GM12873 (cell line): ENCODE measurements around the gene PLTP.

Experiments
- CTCF ChIP-seq: IDR thresholded peaks from 2 replicates; pipeline ENCODE4 v1.5.1; 2012; ENCODE audit warnings: low read depth, mild to moderate bottlenecking, moderate library complexity, low read length, control low read depth; ENCODE audit not compliant: insufficient read depth; ENCODE audit errors: missing control alignments

PLTP gene

DNA sequence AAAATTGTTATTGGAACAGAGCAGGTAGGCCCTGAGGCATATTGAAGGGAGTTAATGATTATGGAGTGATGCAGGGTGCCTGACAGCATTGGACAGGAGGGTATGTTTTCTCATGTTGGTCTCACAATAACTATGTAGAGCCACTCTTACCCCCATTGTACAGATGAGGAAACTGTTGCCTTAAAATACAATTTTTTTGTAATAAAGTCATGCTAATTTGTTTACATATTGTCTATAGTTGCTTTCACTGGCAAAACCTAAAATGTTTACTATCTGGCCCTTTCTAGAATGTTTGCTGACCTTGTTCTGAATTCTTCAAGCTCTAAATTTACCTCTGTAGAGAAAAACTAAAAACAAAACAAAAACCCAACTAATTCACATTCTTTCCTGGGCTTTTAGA lies 60.5 kb downstream of the PLTP start:
- TF ChIP-seq CTCF, result no peak

DNA sequence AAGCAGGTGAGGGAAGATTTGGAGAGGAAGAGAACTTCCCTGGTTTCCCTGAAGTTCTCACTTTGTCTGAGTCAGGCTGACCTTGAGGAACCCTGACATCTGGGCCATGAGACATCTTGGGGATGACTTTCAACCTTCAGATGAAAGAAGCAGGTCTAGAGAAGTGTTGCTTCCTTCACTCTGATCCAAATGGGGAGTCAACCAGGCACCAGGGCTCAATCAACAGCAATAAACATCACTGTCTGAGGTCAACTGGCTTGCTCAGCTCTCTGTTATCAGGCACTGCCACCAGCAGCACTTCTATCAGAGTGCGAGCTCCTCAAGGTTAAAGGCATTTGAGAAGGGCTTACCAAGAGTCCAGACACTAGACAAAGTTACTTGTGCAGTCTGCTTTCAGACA lies 61.0 kb downstream of the PLTP start:
- TF ChIP-seq CTCF, result no peak

GRCh38 chr20:45850238-45850637 lies 61.7 kb downstream of the PLTP start:
- TF ChIP-seq CTCF, result no peak

- no peak for TF ChIP-seq CTCF
These were observed 62.9 kb downstream of the PLTP start for GRCh38 chr20:45848969-45849582.
